ENCODE measurements around the gene THOC7. TPM values are rescaled to one million over a fixed set of nuclear protein-coding genes. Genes with fewer than 3 reads are reported as not detected.

THOC7 gene
- total RNA-seq, 4 donors from 2014 or later, result 37.1 to 46.8 (median 44.9) TPM

- TF ChIP-seq POLR2A (IDR thresholded peaks at IDR 0.05) (no peak), CTCF (IDR thresholded peaks at IDR 0.05) (no peak)
- no peak overlapping the region for H3K4me3 ChIP-seq (ENCODE audit: low read depth, poor library complexity, severe bottlenecking)
- DNase-seq (ENCODE audit: low spot score in 2 of 2), result no peak
- 99% methylated on average over 5 of the region's 5 CpGs for WGBS, 2 donors
- intact Hi-C loops (cut with DNase I; ENCODE audit: low total_unique reads), result no loop called here
Measured at GRCh38 chr3:63891518-63891917, 27.9 kb upstream of the THOC7 start.

GRCh38 chr3:63886858-63887257 lies 23.3 kb upstream of the THOC7 start:
- DNase-seq (ENCODE audit: low spot score in 2 of 2), result no peak
- intact Hi-C loops (cut with DNase I; ENCODE audit: low total_unique reads), result no loop called here
- H3K4me3 ChIP-seq (ENCODE audit: low read depth, poor library complexity, severe bottlenecking), result no peak overlapping the region
- no peak for TF ChIP-seq POLR2A (IDR thresholded peaks at IDR 0.05)
- TF ChIP-seq CTCF (IDR thresholded peaks at IDR 0.05), result no peak
- 44 to 47% methylated on average over 3 of the region's 3 CpGs for WGBS, 2 donors

GRCh38 chr3:63880653-63881052 lies 17.0 kb upstream of the THOC7 start:
- WGBS, 2 donors, result 92 to 94% methylated on average over 5 of the region's 5 CpGs
- intact Hi-C loops (cut with DNase I; ENCODE audit: low total_unique reads), result no loop called here
- H3K4me3 ChIP-seq (ENCODE audit: low read depth, poor library complexity, severe bottlenecking), result no peak overlapping the region
- no peak for DNase-seq (ENCODE audit: low spot score in 2 of 2)
- TF ChIP-seq POLR2A (IDR thresholded peaks at IDR 0.05), result no peak
- no peak for TF ChIP-seq CTCF (IDR thresholded peaks at IDR 0.05)

GRCh38 chr3:63878394-63879060 lies 14.9 kb upstream of the THOC7 start:
- 76 to 92% methylated on average over 2 of the region's 2 CpGs for WGBS, 2 donors
- intact Hi-C loops (cut with DNase I; ENCODE audit: low total_unique reads), result no loop called here
- DNase-seq (ENCODE audit: low spot score in 2 of 2), result no peak
- no peak overlapping the region for H3K4me3 ChIP-seq (ENCODE audit: low read depth, poor library complexity, severe bottlenecking)
- no peak for TF ChIP-seq POLR2A (IDR thresholded peaks at IDR 0.05)
- TF ChIP-seq CTCF (IDR thresholded peaks at IDR 0.05), result no peak

DNA sequence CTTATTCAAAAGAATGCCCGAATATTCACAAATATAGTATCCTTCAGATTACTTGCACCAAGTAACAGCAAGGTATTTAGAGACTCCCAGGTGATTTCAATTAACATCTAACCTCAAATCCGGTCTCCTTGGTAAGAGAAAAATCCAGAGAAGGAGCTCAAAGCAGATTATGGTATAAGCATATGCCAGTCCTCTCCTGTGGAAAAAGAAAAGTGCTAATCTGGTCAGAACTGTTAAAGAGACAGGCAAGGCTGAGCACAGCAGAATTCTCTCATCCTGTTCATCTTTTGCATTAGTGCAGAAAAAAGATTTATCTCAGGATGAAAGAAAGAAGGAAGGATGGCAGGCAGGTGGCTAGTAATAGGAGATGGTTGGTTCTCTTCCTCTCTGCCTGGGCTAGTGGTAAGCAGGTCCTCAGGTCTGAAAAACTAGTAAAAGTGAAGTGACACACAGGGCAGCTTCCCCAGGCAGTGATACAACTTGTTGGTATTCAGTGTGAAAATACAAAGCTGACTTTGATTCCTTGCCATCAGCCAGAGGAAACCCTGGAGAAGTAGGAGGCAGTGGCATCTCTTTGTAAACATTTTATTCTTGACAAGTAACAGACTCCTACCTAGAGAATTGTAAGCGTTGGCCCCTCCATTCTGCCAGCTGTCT lies 14.3 kb upstream of the THOC7 start:
- intact Hi-C loops (cut with DNase I; ENCODE audit: low total_unique reads), result no loop called here
- no peak overlapping the region for H3K4me3 ChIP-seq (ENCODE audit: low read depth, poor library complexity, severe bottlenecking)
- TF ChIP-seq CTCF (IDR thresholded peaks at IDR 0.05), result no peak
- no peak for TF ChIP-seq POLR2A (IDR thresholded peaks at IDR 0.05)
- no peak for DNase-seq (ENCODE audit: low spot score in 2 of 2)
- 83 to 88% methylated on average over 3 of the region's 3 CpGs for WGBS, 2 donors

Data from lower leg skin (tissue), 4 donors.